HG02623 (cell line): ENCODE data around the gene PCDHB12.

Experiments
- ATAC-seq: cut with Tn5 transposase; IDR thresholded peaks from one replicate; pipeline ENCODE4 v1.9.1; 2021; ENCODE audit warnings: moderate library complexity; ENCODE audit not compliant: unreplicated experiment

PCDHB12 gene

GRCh38 chr5:141260458-141261237 lies 52.1 kb downstream of the PCDHB12 start:
- ATAC-seq = no peak

- ATAC-seq = no peak
Measured at GRCh38 chr5:141261238-141261546, 52.7 kb downstream of the PCDHB12 start.
